Mesothelial cell of epicardium (in vitro differentiated cells): ENCODE results near the gene RRP15. TPM values are rescaled to one million over a fixed set of nuclear protein-coding genes. Genes with fewer than 3 reads are reported as not detected.

Source experiments
- DNase-seq, 2 experiments: peaks; one replicate each; pipeline ENCODE4 v3.0.0; 2021; ENCODE audit warnings: low spot score in 2 of 2; ENCODE audit not compliant: unreplicated experiment in 2 of 2
- H3K27ac Mint-ChIP-seq: 2 replicates; pipeline ENCODE4 v1.8.0; 2021; ENCODE audit warnings: mixed read lengths
- H3K27me3 Mint-ChIP-seq: 2 replicates; pipeline ENCODE4 v1.8.0; 2021; ENCODE audit warnings: low read depth, mixed read lengths
- H3K36me3 Mint-ChIP-seq: 2 replicates; pipeline ENCODE4 v1.8.0; 2021; ENCODE audit warnings: mixed read lengths
- H3K4me1 Mint-ChIP-seq: 2 replicates; pipeline ENCODE4 v1.8.0; 2021; ENCODE audit warnings: mixed read lengths
- H3K4me3 Mint-ChIP-seq: 2 replicates; pipeline ENCODE4 v1.8.0; 2021; ENCODE audit warnings: mild to moderate bottlenecking, moderate library complexity, mixed read lengths
- H3K9me3 Mint-ChIP-seq: 2 replicates; pipeline ENCODE4 v1.8.0; 2021; ENCODE audit warnings: mixed read lengths
- total RNA-seq: library from RNA; stranded (reverse); gene quantifications from 3 replicates; pipeline ENCODE4 v1.2.1, GENCODE V29; 2021
- TF ChIP-seq, protein P1 (sequence below): fragments of 200-600 bp; sonication (generic); IDR thresholded peaks from one replicate; pipeline ENCODE4 v1.5.0; 2021; ENCODE audit warnings: antibody characterized with exemption; ENCODE audit not compliant: unreplicated experiment

RRP15 gene
- total RNA-seq, 1 donor from 2014 or later: 27.5 TPM

DNA sequence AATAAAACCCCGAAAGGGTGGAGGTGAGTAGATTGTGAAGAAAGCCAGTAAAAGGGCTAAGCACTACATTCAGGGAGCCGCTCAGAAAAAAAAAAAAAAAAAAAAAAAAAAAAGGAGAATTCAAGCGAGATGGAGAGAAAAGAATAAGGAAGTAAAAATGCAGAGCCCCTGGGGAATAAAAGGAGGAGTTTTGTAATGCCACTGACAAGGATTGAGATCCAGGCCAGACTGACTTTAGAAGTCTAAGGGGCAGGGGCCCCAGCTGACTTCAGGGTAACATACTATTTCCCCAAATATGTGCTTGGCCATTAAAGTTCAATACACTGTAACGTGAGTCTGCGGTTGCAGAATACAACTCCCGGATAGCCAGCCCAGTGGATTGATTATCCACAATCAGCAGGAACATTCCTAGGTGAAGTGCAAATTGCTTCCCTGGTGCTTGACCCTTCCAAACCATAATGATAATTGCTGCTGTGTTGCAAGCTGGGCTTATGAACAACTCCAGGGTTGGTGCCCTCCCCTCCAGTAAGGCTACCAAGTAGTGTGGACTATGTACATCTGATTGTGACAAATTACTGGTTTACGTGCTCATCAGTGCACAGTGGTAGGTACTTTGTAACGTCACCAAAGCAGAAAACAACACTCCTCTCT lies 30.7 kb upstream of the RRP15 start:
- no peak for DNase-seq
- H3K4me1 Mint-ChIP-seq: peaks cover 14% of the 10 kb centered on the region
- H3K27me3 Mint-ChIP-seq: peaks cover 28% of the 10 kb centered on the region
- no peaks in the 10 kb centered on the region for H3K36me3 Mint-ChIP-seq
- H3K9me3 Mint-ChIP-seq: peaks cover 10% of the 10 kb centered on the region
- no peak overlapping the region for H3K27ac Mint-ChIP-seq
- TF ChIP-seq, protein P1, sequence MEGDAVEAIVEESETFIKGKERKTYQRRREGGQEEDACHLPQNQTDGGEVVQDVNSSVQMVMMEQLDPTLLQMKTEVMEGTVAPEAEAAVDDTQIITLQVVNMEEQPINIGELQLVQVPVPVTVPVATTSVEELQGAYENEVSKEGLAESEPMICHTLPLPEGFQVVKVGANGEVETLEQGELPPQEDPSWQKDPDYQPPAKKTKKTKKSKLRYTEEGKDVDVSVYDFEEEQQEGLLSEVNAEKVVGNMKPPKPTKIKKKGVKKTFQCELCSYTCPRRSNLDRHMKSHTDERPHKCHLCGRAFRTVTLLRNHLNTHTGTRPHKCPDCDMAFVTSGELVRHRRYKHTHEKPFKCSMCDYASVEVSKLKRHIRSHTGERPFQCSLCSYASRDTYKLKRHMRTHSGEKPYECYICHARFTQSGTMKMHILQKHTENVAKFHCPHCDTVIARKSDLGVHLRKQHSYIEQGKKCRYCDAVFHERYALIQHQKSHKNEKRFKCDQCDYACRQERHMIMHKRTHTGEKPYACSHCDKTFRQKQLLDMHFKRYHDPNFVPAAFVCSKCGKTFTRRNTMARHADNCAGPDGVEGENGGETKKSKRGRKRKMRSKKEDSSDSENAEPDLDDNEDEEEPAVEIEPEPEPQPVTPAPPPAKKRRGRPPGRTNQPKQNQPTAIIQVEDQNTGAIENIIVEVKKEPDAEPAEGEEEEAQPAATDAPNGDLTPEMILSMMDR: no peak
- no peak overlapping the region for H3K4me3 Mint-ChIP-seq

DNA sequence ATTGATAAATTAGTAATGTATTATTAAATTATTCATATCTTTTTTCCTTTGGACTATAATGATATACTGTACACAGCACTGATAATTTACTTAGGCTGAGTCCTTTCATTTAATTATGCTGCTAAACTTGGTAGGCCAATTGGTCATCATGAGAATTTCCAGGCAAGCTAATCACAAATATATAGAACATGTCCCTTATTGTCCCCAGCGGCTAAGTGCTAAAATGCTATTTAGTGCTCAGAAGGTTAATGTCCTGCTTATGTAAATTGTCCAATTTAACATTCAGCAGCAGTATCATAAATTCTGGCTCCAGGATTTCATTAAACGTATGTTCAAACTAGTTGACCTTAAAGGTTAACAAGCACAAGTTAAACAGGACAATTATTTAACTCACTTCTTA lies 30.0 kb upstream of the RRP15 start:
- TF ChIP-seq, protein P1: no peak
- H3K27me3 Mint-ChIP-seq: peaks cover 24% of the 10 kb centered on the region
- H3K9me3 Mint-ChIP-seq: peaks cover 17% of the 10 kb centered on the region
- no peak overlapping the region for H3K27ac Mint-ChIP-seq
- no peaks in the 10 kb centered on the region for H3K36me3 Mint-ChIP-seq
- peaks cover 12% of the 10 kb centered on the region for H3K4me1 Mint-ChIP-seq
- DNase-seq: no peak
- no peak overlapping the region for H3K4me3 Mint-ChIP-seq

DNA sequence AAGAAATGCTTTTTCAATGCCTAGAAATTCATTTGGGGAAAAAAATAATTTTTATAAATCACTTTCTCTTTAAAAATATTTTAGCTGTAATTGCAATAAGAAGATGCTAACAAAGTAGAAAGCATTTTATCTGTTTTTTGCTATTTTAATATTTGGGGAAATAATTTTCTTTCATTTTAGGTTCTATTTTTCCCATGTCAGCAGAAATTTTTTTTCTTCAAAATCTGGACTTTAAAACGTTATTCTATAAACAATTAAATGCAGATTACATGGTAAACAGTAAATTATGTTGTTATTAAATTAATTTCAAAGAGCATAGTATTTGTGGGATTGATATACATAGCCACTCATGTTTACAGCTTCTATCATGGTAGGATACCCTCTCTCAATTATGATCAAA lies 27.7 kb upstream of the RRP15 start:
- TF ChIP-seq, protein P1: no peak
- Mint-ChIP-seq H3K4me1 (peaks cover 12% of the 10 kb centered on the region), H3K4me3 (no peak overlapping the region), H3K9me3 (peaks cover 22% of the 10 kb centered on the region), H3K27me3 (peaks cover 16% of the 10 kb centered on the region), H3K27ac (no peak overlapping the region), H3K36me3 (no peaks in the 10 kb centered on the region)
- DNase-seq: no peak

DNA sequence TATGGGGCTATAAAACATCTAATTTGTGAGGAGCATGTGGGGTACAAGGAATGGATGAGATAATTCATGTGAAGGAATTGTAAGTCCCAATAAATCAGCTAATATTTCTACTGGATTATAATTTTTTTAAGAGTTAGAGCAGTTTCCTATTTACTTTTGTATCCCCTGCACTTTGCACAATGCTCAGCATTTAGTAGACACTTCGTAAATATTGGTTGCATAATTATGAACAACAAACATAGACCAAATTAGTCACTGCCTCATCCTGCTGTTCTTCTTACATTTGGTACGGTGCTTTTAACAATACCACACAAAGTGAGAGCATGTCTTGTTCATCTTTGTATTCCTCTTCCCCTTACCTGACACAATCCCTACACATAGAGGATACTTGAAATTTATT lies 27.1 kb upstream of the RRP15 start:
- no peaks in the 10 kb centered on the region for H3K36me3 Mint-ChIP-seq
- TF ChIP-seq, protein P1: no peak
- H3K27ac Mint-ChIP-seq: no peak overlapping the region
- H3K9me3 Mint-ChIP-seq: peaks cover 22% of the 10 kb centered on the region
- H3K27me3 Mint-ChIP-seq: peaks cover 19% of the 10 kb centered on the region
- H3K4me1 Mint-ChIP-seq: peaks cover 12% of the 10 kb centered on the region
- no peak overlapping the region for H3K4me3 Mint-ChIP-seq
- DNase-seq: no peak

DNA sequence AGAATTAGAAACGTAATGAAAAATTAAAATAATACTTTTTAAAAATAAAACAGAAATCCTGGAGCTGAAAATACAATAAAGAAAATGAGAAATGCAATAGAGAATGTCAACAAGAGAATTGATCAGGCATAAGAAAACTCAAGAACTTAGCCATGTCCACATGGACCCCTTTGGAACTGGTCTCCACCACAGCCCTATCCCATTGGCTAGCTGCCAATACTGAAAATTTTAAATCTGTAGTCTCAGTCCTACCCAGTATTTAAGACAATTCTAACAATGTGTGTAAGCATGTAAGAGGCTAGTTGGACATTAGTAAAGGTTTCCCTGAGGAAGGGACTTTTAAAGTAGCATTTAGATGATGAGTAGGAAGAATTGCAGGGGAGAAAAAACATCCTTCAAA lies 25.8 kb upstream of the RRP15 start:
- H3K36me3 Mint-ChIP-seq: no peaks in the 10 kb centered on the region
- TF ChIP-seq, protein P1: no peak
- H3K27me3 Mint-ChIP-seq: peaks cover 19% of the 10 kb centered on the region
- DNase-seq: no peak
- no peak overlapping the region for H3K4me3 Mint-ChIP-seq
- H3K27ac Mint-ChIP-seq: no peak overlapping the region
- H3K9me3 Mint-ChIP-seq: peaks cover 22% of the 10 kb centered on the region
- H3K4me1 Mint-ChIP-seq: peaks cover 10% of the 10 kb centered on the region

DNA sequence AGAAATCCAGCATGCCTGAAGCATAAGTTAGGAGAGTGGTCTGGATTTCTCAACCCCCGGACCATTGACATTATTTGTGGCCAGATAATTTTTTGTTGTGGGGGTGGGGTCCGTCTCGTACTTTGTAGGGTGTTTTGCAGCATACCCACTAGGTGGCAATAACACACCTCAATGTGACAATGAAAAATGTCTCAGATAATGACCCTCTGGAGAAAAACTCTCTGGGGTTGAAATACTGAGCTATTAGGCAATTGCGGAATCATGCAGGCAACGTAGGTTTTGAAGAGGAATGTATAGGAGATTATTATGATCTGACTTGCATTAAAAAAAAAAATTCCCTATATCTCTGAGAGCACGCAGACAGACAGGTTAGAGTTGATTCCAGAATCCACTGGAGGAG lies 25.3 kb upstream of the RRP15 start:
- no peak overlapping the region for H3K4me3 Mint-ChIP-seq
- peaks cover 22% of the 10 kb centered on the region for H3K9me3 Mint-ChIP-seq
- H3K27ac Mint-ChIP-seq: no peak overlapping the region
- no peaks in the 10 kb centered on the region for H3K36me3 Mint-ChIP-seq
- H3K27me3 Mint-ChIP-seq: peaks cover 19% of the 10 kb centered on the region
- TF ChIP-seq, protein P1: no peak
- no peak for DNase-seq
- peaks cover 10% of the 10 kb centered on the region for H3K4me1 Mint-ChIP-seq
